Lower lobe of right lung (tissue), 2 donors: Measurements from ENCODE around the gene OR8H2. TPM values are rescaled to one million over a fixed set of nuclear protein-coding genes. Genes with fewer than 3 reads are reported as not detected.
"Not testable (repeated sequence)": the region's sequence is repeated elsewhere in the genome, so short reads cannot be mapped to it uniquely, and the experiment has no call there.

ENCODE experiments used
- ATAC-seq, 2 donors: fragments of 200-7000 bp; cut with Tn5 transposase; one replicate each; pipeline ENCODE4 v1.9.1; 2020 to 2022; ENCODE audit warnings: mild to moderate bottlenecking in 2 of 2, moderate library complexity in 2 of 2
- DNase-seq: peaks from one replicate; pipeline ENCODE4 v3.0.0-alpha.2; 2020
- H3K27ac ChIP-seq: fragments of 200-600 bp; one replicate; pipeline ENCODE4 v1.8.0; 2022
- H3K27me3 ChIP-seq: fragments of 200-600 bp; one replicate; pipeline ENCODE4 v1.8.0; 2022; ENCODE audit warnings: low read depth
- H3K36me3 ChIP-seq: fragments of 200-600 bp; one replicate; pipeline ENCODE4 v1.8.0; 2022; ENCODE audit warnings: mild to moderate bottlenecking
- H3K4me1 ChIP-seq: fragments of 200-600 bp; one replicate; pipeline ENCODE4 v1.8.0; 2022
- H3K4me3 ChIP-seq: fragments of 200-600 bp; one replicate; pipeline ENCODE4 v1.8.0; 2022; ENCODE audit warnings: mild to moderate bottlenecking
- H3K9me3 ChIP-seq: fragments of 200-600 bp; one replicate; pipeline ENCODE4 v1.8.0; 2022
- intact Hi-C: fragments of 100-400 bp; cut with DNase I; formaldehyde crosslinking; loops from one replicate; pipeline ENCODE4 v1.11.0; 2022
- total RNA-seq: library from RNA; stranded (reverse); fragmentation: NEBNext Ultra II Directional; extraction: Animal tissue kit (Norgen Biotek cat#: 25700); gene quantifications from one replicate; pipeline ENCODE4 v1.2.1, GENCODE V29; 2021
- TF ChIP-seq, protein P1 (sequence below): fragments of 200-600 bp; IDR thresholded peaks from one replicate; pipeline ENCODE4 v1.8.0; 2022; ENCODE audit warnings: antibody characterized with exemption, mild to moderate bottlenecking
- donor health status: DM: no; HTN: yes; CAD: no; lungs with severe emphysema.

Gene OR8H2
- total RNA-seq, 1 donor from 2014 or later, result not detected

DNA sequence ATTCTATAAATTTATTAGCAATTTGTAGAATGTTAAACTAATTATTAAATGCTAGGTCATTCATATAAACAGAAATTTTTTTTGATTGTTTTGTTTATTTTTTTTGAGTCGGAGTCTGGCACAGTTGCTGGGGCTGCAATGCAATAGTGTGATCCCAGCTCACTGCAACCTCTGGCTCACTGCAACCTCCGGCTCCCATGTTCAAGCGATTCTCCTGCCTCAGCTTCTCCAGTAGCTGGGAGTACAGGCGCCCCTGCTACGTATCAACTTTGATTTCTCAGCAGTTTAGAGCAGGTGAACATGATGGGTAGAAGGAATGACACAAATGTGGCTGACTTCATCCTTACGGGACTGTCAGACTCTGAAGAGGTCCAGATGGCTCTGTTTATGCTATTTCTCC lies 18.6 kb downstream of the OR8H2 start, which contains the start of gene OR8H3:
OR8H3 (plus strand) TSS at position 301 of the 400 bp plus-strand sequence; CDS start at position 301, 0 bp downstream.
- intact Hi-C loops, result no loop called here
- no peaks in the 10 kb centered on the region for H3K36me3 ChIP-seq
- DNase-seq (no peak), ATAC-seq (no peak)
- H3K4me1 ChIP-seq, result no peaks in the 10 kb centered on the region
- TF ChIP-seq, protein P1, sequence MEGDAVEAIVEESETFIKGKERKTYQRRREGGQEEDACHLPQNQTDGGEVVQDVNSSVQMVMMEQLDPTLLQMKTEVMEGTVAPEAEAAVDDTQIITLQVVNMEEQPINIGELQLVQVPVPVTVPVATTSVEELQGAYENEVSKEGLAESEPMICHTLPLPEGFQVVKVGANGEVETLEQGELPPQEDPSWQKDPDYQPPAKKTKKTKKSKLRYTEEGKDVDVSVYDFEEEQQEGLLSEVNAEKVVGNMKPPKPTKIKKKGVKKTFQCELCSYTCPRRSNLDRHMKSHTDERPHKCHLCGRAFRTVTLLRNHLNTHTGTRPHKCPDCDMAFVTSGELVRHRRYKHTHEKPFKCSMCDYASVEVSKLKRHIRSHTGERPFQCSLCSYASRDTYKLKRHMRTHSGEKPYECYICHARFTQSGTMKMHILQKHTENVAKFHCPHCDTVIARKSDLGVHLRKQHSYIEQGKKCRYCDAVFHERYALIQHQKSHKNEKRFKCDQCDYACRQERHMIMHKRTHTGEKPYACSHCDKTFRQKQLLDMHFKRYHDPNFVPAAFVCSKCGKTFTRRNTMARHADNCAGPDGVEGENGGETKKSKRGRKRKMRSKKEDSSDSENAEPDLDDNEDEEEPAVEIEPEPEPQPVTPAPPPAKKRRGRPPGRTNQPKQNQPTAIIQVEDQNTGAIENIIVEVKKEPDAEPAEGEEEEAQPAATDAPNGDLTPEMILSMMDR, result no peak
- H3K9me3 ChIP-seq, result no peaks in the 10 kb centered on the region
- H3K27me3 ChIP-seq, result no peaks in the 10 kb centered on the region
- H3K27ac ChIP-seq, result no peak within 1 kb of the TSS
- no peak within 1 kb of the TSS for H3K4me3 ChIP-seq

DNA sequence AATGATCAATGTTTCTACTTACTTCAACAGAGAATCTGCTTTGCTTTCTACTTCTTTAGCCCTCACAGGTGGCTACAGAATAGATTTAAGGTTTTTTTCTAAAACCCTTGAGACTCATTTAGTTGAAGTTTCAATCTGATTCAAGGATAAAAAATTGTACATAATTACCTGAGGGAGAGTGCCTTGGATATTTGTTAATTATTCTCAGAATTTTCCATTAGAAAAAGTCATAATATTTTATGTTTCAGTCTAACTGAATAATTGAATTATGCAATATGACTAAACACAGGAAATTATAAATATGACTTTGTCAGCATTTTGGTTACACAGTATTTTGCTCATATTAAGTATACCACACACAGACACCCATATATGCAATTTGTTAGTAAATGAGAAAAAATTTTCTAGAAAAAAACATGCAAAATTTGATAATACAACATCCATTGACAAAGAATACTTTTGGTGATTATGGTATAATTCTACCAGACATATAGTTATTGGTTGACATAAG lies 36.7 kb downstream of the OR8H2 start, which contains the start of gene OR8J3:
OR8J3 (minus strand) TSS at position 51 of the 511 bp plus-strand sequence. CDS start 2,483 bp downstream, outside the sequence.
- no peaks in the 10 kb centered on the region for H3K4me1 ChIP-seq
- H3K9me3 ChIP-seq, result no peaks in the 10 kb centered on the region
- H3K27me3 ChIP-seq, result no peaks in the 10 kb centered on the region
- H3K36me3 ChIP-seq, result no peaks in the 10 kb centered on the region
- TF ChIP-seq, protein P1, result no peak
- no peak within 1 kb of the TSS for H3K27ac ChIP-seq
- no peak within 1 kb of the TSS for H3K4me3 ChIP-seq
- DNase-seq (no peak), ATAC-seq (no peak)
- intact Hi-C loops, result no loop called here

DNA sequence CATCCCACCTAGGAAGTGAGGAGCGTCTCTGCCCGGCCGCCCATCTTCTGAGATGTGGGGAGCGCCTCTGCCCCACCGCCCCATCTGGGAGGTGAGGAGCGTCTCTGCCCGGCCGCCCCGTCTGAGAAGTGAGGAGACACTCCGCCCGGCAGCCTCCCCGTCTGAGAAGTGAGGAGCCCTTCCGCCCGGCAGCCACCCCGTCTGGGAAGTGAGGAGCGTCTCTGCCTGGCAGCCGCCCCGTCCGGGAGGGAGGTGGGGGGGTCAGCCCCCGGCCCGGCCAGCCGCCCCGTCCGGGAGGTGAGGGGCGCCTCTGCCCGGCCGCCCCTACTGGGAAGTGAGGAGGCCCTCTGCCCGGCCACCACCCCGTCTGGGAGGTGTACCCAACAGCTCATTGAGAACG lies 40.2 kb downstream of the OR8H2 start:
- H3K36me3 ChIP-seq, H3K9me3 ChIP-seq, H3K27me3 ChIP-seq, DNase-seq, H3K4me1 ChIP-seq, intact Hi-C loops, ATAC-seq, H3K4me3 ChIP-seq, H3K27ac ChIP-seq: not testable (repeated sequence)

DNA sequence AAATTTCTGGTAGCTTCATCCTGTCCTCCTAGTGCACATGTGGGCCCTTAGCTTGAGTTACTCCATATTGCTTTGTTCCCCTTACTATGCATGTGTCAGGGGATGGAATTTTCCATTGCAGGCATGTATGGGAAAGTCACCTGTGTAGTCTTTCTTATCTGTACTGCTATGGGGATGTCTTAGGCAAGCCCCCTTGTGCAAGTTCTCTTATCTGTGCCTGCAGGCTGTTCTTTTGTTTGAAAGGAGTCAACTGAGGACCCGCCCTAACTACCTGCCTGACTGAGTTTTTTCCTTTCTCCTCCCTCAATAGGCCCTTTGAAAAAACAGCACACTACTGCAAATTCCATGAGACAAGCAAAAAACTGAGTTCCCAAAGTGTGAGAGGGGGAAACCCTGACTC lies 47.9 kb downstream of the OR8H2 start:
- intact Hi-C loops, result no loop called here
- Histone ChIP-seq H3K27me3 (no peaks in the 10 kb centered on the region), H3K4me1 (no peaks in the 10 kb centered on the region), H3K9me3 (peaks cover 4% of the 10 kb centered on the region), H3K27ac (no peak overlapping the region), H3K4me3 (no peak overlapping the region), H3K36me3 (no peaks in the 10 kb centered on the region)
- ATAC-seq, result no peak
- DNase-seq, result no peak
- TF ChIP-seq, protein P1, result no peak

DNA sequence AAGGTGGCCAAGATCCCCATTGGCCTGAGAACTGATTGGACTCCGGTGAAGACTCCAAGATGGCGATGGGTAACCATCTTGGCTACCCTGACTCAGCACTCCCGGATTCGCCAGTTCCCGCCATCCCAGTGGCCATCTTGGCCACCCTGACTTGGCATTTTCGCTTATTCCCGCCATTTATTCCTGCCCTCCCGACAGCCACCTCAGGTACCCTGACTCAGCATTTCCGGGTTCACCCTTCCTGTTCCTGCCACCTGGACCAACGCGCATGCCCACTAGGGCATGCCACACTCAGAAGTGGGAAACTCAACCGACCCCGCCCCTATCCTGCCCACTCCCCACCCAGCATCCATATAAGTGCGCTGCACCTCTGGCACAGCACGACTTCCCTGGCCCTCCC lies 48.8 kb downstream of the OR8H2 start:
- Histone ChIP-seq H3K9me3 (peaks cover 6% of the 10 kb centered on the region), H3K27me3 (no peaks in the 10 kb centered on the region), H3K27ac (no peak overlapping the region), H3K36me3 (no peaks in the 10 kb centered on the region), H3K4me1 (no peaks in the 10 kb centered on the region), H3K4me3 (no peak overlapping the region)
- TF ChIP-seq, protein P1, result no peak
- ATAC-seq (no peak), DNase-seq (no peak)
- intact Hi-C loops, result no loop called here

Other genes starting within 250 kb of the OR8H2 start
- not detected for gene TRIM51, start 220.4 kb upstream of the OR8H2 start, total RNA-seq
- not detected for gene OR5W2, start 189.1 kb upstream of the OR8H2 start, total RNA-seq
- not detected for gene OR5I1, start 167.3 kb upstream of the OR8H2 start, total RNA-seq
- not detected for gene OR10AG1, start 133.7 kb upstream of the OR8H2 start, total RNA-seq
- not detected for gene OR5F1, start 109.1 kb upstream of the OR8H2 start, total RNA-seq
- gene OR5AS1, start 76.0 kb upstream of the OR8H2 start, total RNA-seq, result not detected
- gene OR8I2, start 10.4 kb upstream of the OR8H2 start, total RNA-seq, result not detected
- not detected for gene OR8H3, start 18.7 kb downstream of the OR8H2 start, total RNA-seq
- not detected for gene OR8J3, start 36.5 kb downstream of the OR8H2 start, total RNA-seq
- not detected for gene OR8K5, start 56.6 kb downstream of the OR8H2 start, total RNA-seq
- not detected for gene OR5J2, start 72.9 kb downstream of the OR8H2 start, total RNA-seq
- gene OR5T2, start 130.6 kb downstream of the OR8H2 start, total RNA-seq, result not detected
- not detected for gene OR5T3, start 148.6 kb downstream of the OR8H2 start, total RNA-seq
- not detected for gene OR5T1, start 170.5 kb downstream of the OR8H2 start, total RNA-seq
- not detected for gene OR8H1, start 188.6 kb downstream of the OR8H2 start, total RNA-seq
- gene OR8K3, start 211.5 kb downstream of the OR8H2 start, total RNA-seq, result not detected
- not detected for gene OR8K1, start 242.4 kb downstream of the OR8H2 start, total RNA-seq